C1 segment of cervical spinal cord (tissue), 14 donors: ENCODE results near the gene PPBP.

Source experiments
- DNase-seq, 14 donors: peaks; one replicate each; lab custom pipeline; 2025; lab: John Stamatoyannopoulos, UW

Gene PPBP, protein sequence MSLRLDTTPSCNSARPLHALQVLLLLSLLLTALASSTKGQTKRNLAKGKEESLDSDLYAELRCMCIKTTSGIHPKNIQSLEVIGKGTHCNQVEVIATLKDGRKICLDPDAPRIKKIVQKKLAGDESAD

DNA sequence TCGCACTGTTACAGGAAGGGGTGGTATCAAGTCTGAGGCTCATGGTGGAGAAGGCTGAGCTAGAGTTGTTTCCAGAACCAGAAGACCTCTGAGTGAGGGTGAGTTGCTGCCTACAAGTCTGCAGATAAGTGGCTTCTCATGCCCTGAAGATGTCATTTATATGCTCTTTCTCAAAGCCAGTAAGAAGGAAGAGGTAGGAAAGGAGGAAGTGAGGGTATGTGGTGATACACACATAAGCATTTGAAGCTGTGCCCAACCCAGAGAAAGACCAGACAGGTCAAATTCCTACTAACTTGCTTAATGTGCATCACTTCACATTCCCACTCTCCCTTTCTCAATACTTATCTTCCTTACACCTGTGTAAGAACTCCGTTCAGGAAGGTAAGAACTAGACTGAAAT is at the start of gene PPBP:
TSS of gene PPBP (minus strand) at position 130 of the 400 bp plus-strand sequence. CDS start at position 43, 87 bp downstream.
- no peak for DNase-seq

DNA sequence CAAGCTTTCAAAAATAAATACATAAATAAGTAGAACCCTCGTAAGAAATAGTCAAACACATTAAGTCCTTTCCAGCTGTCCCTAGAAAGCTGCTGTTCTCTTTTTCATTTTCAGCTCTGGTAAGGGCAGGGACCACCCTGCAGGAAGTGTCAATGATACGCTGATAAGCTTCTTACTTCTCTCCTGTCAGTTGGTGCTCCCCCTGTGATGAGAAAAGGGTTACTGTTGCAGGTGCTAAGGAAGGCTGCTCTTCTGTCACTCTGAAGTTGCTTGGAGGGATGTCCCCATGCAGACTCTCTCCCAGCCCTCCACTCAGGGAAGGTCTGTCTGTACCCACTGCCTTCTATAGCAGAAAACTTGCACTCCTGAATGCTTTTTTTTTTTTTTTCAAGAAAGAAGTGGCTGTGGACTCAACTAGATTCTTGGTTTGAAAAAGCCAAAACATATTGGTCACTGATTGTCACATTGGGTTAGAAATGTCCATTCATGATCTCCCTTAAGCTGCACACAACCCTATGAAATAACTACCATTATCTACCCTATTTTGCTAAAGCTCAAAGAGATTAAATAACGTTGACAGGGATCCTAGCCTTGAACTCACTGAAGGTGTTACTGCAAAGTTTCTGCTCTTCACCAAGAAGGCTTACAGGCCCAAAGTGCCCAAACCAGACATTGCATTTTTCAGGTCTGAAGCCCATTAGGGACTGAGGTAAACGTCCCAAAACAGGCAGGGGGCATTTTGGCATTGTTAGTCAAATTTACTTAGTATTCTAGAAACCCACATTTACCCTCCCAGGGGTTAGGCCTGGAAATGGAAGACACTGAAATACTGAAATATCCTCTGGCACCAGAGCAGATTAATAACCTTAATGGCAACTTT is 49.3 kb upstream of the PPBP start:
- DNase-seq: no peak

DNA sequence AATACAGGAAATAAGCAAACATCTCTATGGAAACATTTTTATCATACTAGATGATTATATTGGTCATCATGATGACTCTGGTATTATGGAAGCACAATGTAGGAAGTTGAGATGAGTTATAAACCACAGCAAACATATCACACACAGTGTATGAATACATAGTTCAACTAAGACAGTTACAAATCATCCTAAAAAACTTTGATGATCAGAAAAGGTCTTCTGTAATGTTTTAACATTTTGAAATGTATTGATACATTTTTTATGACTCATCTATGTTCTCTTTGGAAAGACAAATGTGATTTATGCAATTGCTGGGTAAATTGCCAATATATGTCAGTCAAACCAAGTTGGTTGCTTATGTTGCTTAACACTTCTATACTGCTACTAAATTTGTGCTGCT is 45.7 kb upstream of the PPBP start:
- no peak for DNase-seq

DNA sequence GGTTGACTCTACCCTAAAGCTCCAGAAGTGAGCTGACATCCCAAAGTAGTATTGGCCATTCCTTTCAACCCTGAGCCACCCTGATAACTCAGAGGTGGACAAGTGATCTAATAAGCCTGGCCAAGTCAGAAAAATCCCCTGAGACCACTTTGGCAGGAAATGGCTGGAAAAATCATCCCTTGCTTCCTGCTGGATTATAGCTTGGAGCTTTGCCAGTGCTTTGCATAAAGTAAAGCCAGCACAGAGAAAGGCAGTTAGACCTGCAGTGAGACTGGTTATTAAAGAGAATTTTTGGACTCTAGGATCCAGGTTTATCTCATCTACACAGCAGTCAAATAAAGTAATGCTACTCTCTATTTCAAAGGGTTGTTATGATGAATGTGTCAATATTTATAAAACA is 44.1 kb upstream of the PPBP start:
- DNase-seq: no peak

DNA sequence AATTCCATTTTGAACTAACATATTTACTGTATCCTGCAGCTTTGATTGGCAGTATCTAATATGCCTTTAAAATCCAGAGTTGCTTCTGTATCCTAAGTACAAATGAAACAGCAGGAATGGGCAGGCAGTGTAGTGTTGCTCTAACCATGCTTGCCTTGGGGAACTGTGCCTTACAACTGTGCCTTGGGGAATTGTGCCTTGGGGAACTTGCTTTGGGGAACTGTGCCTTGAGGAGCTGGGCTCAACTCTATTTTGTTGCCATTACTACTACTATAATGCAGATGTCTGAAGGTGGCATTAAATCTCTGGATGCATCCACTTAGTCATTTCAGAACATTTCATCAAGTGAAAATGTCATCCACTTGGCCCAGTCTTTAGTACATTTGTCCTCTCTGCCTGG is 43.6 kb upstream of the PPBP start:
- no peak for DNase-seq

DNA sequence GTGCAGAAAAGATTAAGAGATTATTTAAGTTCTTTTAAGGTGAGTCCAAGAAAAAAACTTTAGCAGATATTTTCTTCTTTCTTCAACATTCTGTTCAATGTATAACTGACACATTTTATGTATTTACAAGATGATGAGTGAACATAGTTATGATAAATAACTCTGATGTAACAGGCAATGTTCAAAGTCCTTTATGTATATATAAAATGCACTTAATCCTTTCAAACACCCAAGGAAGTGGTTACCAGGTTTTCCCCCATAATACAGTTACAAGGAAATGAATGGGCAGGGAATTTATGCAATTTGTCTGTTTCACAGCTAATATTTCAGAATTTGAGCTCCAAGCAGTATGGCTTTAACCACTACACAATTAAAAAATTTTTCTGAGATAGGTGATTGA is 42.3 kb upstream of the PPBP start:
- no peak for DNase-seq

DNA sequence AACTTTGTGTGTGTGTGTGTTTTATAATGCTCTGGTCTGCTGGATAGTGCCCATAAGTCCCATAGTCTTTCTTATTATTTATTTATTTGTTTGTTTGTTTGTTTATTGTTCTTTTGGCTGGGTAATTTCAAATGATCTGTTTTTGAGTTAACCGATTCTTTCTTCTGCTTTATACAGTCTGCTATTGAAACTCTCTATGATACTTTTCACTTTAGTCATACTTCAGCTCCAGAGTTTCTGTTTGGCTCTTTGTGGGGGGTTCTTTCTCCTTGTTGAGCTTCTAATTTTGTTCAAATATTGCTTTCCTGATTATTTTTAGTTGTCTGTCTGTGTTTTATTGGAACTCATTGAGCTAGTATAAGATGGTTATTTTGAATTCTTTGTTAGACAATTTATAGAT is 40.5 kb upstream of the PPBP start:
- DNase-seq: no peak

DNA sequence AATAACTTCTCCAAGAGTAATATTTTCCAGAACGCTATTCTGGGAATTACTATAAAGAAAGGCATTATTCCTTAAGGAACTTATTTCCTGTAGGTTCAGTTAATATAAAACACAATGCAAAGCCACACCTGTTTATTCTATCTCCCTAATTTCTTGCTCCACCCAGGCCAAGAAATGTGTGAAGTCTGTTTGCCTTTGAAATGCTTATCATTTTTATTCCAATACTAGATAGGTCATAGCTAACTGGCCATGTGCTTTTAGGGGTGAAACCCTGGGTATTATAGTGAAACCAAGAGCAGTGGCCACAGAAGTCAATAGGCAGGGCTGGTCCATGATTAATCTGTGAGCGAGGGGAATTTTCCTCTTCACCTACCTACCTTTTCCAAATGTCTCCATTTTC is 35.7 kb upstream of the PPBP start:
- DNase-seq: no peak

DNA sequence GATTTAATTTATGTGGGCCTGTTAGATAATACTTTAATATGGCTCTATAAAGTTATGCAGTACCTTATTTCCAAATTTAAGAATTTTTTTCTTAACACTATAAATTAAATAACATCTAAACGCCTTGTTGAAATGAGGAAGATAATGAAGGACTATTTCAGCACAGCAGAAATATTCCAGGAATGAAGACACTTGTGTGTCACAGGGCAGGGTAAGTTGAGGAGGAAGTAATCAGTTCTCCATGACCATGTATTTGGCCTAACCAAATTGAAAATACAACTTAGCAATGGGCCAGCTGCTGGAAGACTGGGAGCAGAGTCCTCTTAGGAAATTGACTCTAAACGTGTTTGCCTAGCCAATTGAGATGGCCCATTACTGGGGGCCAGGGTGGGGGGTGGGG is 33.6 kb upstream of the PPBP start:
- DNase-seq: no peak

DNA sequence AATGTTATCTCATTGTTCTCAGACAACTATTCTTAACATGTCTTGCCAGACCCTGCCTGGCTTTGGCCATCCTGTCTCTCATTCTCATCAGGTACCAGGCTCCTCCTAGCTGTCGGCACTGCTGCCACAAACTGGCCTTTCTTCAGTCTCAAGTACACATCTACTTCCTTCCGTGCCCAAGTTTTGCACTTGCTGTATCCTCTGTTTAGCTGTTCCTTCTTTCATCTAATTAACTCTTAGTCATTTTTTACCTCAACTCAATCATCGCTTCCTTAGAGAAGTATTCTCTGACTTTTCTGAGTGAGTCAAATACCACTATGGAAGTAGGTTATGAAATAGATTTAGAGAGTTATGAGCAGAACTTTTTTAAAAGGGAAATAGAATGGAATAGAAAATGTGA is 30.8 kb upstream of the PPBP start:
- no peak for DNase-seq

DNA sequence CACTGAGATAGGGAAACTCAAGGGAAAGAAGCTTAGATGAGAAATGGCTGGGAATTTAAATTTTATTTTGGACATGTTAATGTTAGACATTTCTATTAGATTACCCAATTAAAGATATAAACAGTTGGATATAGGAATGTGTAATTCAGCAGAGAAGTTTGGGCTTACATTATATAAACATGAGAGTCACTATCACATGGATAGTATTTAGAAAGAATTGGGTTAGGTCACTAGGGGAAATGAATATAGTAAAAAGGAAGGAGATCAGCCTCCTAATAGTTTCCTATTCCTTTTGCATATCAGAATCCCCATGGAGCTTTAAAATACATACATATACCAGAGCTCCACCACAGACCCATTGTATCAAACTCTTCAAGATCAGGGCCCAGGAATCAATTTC is 30.1 kb upstream of the PPBP start:
- DNase-seq: no peak

DNA sequence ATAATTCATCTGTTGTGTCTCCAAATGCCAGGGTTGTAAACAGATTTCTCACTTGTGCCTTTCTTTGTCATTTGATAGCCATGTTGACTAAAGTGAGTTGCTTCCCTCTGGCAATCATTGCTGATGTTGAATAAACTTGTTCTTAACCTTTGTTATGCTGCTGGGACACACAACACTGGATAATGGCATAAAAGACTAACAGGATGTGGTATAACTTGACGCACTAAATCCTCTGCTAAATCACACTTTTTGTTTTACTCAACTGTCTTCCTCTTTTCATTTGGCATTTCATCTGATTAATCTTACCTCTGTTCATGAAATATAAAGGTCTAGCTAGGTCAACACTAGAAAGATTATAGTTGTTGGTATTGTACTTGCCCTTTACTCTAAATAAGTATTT is 28.1 kb upstream of the PPBP start:
- no peak for DNase-seq

DNA sequence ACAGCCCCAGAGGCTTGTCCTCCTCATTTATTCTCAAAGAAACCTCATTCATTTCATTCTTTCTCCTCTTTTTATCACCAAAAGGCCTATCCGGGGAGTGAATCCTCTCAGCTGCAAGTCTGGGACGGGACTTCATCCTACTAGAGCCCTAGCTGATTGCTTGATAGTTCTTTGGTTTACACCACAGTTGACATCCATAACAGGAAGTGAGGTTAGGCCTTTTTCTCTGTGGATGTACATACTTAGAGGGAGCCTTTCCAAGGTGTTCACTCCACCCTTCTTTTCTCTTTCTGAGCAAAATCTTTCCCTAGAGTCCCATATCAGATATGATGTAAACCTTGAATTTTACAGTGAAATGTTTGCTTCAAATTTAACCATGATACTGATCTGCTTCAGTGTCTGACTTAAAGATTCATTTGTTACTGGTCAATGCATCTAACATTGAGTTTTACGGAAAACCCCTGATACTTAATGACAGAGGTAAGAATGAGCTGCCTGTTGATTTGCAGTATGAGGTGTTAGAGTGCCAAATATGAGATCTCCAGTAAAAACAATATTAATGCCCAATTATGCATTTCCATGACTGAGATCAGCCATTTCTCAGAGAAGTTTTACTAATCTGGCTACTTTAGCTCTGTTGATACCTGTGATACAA is 27.3 kb upstream of the PPBP start:
- DNase-seq: no peak

DNA sequence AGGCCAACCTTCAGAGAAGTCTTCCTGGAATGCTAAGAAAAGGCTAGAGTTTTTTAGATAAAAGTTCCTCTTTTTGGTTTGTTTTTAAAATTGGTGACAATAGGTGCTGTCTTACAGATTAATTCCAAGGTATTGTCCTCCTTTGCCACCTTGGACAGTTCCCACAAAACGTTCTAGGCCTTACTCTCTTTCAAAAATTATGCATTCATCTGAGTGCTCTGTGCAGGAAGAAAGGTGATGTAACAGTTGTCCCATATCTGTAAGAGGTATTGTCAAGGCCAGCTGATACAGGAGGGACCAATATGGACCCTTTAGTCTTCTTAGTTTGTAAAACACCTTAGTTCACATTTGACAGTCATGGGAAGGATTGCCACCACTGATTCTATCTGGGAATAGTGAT is 26.3 kb upstream of the PPBP start:
- no peak for DNase-seq

DNA sequence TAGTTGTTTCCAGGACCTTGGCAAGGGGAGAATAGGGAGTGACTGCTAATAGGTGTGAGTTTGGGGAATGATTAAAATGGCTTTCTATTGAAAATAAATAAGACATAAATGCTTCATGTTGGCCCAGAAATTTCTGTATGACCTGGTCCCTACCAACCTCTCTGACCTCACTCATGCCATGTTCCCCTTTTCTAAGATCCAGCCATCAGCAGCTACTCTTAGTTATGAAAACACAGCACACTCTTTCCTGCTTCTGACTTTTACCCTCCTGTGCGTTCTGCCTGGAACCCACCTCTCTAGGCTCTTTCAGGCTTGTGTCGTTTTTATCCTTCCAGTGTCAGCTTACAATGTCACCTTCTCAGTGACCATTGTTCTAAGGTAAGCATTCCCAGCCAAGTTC is 25.3 kb upstream of the PPBP start:
- no peak for DNase-seq

DNA sequence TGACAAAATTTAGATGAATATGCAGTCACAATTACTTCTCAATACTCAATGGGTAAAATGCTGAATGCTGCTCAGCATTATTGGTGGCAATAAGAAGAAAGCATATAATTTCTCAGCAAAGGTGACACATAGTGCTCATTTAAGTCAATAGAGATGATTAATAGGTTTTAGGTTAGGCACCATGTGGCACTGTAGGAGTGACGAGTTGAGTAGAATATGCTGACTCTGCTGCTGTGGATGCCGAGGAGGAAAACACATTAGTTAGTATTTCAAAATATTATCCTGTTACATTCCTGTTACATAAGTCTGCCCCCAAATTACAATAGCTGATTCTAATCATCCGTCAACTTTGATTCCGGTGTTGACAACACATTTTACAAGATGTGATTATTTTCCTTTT is 24.1 kb upstream of the PPBP start:
- DNase-seq: no peak

DNA sequence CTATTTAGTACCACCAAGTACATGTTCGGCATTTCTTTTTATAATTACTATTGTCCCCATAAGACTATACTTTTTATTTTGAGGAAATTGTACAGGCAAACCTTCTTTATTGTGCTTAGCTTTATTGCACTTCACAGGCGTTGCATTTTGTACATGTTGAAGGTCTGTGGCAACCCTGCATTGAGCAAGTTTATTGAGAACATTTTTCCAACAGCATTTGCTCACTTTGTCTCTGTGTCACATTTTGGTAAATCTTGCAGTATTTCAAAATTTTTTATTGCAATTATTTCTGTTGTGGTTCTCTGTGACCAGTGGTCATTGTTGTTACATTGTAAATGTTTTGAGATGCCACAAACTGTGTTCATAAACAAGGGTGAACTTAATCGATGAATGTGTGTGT is 21.3 kb upstream of the PPBP start:
- DNase-seq: no peak

DNA sequence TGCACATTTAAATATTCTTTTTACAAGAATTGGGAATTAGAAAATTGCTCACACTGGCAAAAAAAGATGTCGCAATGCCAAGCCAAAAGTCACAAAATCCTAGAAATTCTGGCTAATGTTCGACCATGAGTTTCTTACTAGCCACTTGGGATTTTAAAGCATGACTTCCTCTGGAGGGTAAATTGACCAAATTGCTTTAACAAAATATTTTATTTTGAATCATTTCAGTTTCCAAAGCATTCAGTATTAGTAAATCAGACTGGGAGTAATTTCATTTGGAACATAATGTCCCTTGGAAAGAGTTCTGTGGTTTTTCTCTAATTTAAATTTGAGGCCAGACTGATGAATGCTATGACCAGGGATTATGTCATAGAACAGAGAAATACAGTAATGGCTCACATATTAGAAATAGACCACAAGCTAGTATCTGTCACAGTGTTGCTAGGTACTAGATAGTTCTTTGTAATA is 18.1 kb upstream of the PPBP start:
- no peak for DNase-seq

DNA sequence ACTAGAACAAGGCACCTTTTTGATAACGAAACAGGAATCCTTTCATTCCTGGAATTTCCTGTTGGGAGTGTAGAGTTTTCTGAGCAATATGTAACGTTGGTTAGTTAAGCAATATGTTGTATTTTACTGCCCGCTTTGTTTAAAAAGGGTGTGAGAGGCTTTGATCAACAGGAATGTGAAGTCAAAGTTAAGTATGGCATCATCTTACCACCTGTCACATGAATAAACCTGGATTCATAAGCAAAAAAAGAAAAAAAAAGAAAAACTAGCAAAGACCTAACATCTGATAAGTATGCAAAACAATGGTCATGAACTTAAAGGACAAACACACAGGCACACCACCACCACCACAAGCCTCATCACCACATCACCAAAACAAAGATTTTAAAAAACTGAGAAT is 17.5 kb upstream of the PPBP start:
- no peak for DNase-seq

DNA sequence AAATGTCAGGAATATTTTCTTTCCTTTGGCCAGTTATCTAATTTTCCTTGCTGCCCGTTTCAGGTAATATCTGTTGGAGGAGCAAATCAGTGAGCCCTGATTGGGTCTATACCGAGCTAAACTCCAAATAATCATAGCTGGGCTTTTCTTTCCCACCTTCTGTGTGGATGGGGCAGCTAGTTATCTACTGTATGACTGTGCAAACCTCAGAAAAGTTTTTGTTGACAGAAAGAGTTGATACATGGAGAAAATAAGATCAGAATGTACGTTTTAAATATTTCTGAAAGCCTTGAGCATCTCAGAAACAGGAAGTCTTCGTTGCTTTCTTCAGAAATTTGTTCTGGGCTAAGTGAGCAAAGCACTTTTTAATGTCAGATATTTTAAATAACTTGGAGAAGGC is 16.7 kb upstream of the PPBP start:
- no peak for DNase-seq

DNA sequence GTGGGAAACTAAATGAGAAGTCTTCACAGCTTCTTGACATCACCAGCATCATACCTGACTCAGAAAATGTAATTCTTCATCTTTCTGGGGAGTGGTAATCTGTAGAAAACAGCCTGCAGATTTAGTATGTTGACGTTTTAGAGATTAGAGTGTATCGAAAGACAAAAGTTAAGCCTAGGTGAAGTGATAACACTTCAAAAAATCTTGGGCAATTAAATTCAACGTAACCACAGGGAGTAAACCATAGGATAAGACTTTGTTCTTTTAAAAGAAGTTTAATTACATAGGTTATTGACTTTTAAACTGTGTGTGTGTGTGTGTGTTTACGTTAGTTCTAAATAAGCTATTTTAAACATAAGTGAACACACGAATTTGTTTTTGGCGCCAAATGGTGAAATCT is 12.3 kb upstream of the PPBP start:
- no peak for DNase-seq

DNA sequence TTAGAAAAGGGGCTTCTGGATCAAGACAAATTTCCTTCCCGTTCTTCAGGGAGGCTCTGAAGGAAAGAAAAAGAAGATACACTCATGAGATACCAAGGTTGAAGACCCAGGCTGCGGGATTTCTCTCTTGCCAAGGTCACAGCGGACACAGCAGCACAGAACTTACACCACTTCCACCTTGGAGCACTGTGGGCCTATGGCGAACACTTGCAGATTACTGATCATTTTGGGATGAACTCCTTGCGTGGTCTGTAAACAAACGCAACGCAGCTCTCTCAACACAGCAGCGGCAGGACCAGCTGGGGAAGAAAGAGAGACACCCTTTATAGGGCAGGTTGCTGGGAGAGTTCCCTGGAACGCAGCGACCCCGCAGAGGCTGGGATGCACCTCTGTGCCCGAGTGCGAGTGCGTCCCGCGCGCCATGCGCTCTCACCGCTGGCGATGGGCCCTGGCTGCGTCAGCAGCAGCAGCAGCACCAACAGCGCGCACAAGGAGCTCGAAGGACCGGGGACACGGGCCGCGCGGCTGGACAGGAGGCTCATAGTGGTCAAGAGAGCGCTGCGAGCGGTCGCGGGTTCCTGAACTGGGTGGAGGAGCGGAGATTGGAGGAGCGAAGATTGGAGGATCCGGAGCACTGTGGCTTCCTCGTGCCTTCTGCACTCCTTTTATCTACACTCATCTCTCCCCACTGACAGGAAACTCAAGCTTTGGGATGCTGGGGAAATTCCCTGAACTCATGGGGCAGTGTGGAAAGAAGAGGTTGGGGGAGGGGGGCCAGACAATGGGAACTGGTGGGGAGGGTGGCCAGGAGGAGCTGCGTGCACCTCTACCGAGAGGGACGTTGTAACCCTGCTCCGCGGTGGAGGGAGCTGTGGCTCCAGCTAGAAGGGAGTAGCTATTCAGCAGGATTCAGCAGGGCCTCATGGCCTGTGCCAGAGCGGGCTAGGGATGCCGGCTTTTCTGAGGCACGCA is 10.3 kb upstream of the PPBP start, which contains the start of gene CXCL5:
TSS of gene CXCL5 (minus strand) at position 638 of the 972 bp plus-strand sequence. CDS start at position 542, 96 bp downstream.
- peak in 5 of 14 donors; percentile 4 to 30 (median 6) for DNase-seq
